ENCODE measurements around the gene MAGI1.

- TF ChIP-seq ISL1 (CRISPR knock-in tag; IDR thresholded peaks at IDR 0.05): no peak
- no peak for TF ChIP-seq ZFP30 (CRISPR knock-in tag; IDR thresholded peaks at IDR 0.05)
- no peak for TF ChIP-seq RARB (CRISPR knock-in tag; IDR thresholded peaks at IDR 0.05)
- TF ChIP-seq BACH2 (CRISPR knock-in tag; IDR thresholded peaks at IDR 0.05; ENCODE audit: borderline replicate concordance): no peak
- TF ChIP-seq ZNF565 (CRISPR knock-in tag; conservative IDR thresholded peaks at IDR 0.05; ENCODE audit: low read depth): no peak
- TF ChIP-seq ZFP3 (CRISPR knock-in tag; IDR thresholded peaks at IDR 0.05): no peak
- no peak for TF ChIP-seq SNAI2 (CRISPR knock-in tag; IDR thresholded peaks at IDR 0.05)
- no peak for TF ChIP-seq ZC3H10 (CRISPR knock-in tag; IDR thresholded peaks at IDR 0.05)
- TF ChIP-seq ZNF8 (CRISPR knock-in tag; IDR thresholded peaks at IDR 0.05): no peak
- no peak for TF ChIP-seq CSRNP3 (CRISPR knock-in tag; IDR thresholded peaks at IDR 0.05)
- no peak for TF ChIP-seq TSHZ2 (CRISPR knock-in tag; IDR thresholded peaks at IDR 0.05)
- TF ChIP-seq PATZ1 (CRISPR knock-in tag; IDR thresholded peaks at IDR 0.05; ENCODE audit: borderline replicate concordance): no peak
- TF ChIP-seq POU6F1 (CRISPR knock-in tag; IDR thresholded peaks at IDR 0.05; ENCODE audit: borderline replicate concordance, low read depth): no peak
- no peak for TF ChIP-seq CSDC2 (CRISPR knock-in tag; IDR thresholded peaks at IDR 0.05)
Measured at GRCh38 chr3:65734792-65735191, 303.9 kb downstream of the MAGI1 start.
